Right cardiac atrium (tissue), 5 donors: ENCODE measurements around the gene UNC13D. TPM values are rescaled to one million over a fixed set of nuclear protein-coding genes. Genes with fewer than 3 reads are reported as not detected.

Experiments used
- ATAC-seq, 2 donors: fragments of 200-7000 bp; cut with Tn5 transposase; one replicate each; pipeline versions ENCODE4 v1.8.0 to v1.9.1; 2020; ENCODE audit warnings: moderate library complexity in 2 of 2, mild to moderate bottlenecking in 1 of 2
- DNase-seq, 3 donors: peaks; one replicate each; pipeline ENCODE4 v3.0.0-alpha.2; 2020
- H3K27ac ChIP-seq: one replicate; pipeline ENCODE4 v1.5.1; 2013; ENCODE audit warnings: mild to moderate bottlenecking, low read length, control low read depth, moderate library complexity
- H3K27me3 ChIP-seq: one replicate; pipeline ENCODE4 v1.6.1; 2013; ENCODE audit not compliant: control insufficient read depth, insufficient read depth
- H3K4me1 ChIP-seq: one replicate; pipeline ENCODE4 v1.6.1; 2013; ENCODE audit warnings: low read length; ENCODE audit not compliant: control insufficient read depth, insufficient read depth
- H3K4me3 ChIP-seq: one replicate; pipeline ENCODE4 v1.5.1; 2013; ENCODE audit warnings: low read length, control low read depth
- H3K9me3 ChIP-seq: one replicate; pipeline ENCODE4 v1.6.1; 2013; ENCODE audit warnings: low read length; ENCODE audit not compliant: control insufficient read depth
- WGBS: extraction: QIAGEN DNeasy Blood & Tissue Kit; methylation state at CpG from one replicate; pipeline ENCODE4 v1.1.7; 2013; 5-methylcytosine and 5-hydroxymethylcytosine counted together
- intact Hi-C, 4 donors: fragments of 100-400 bp; cut with DNase I; formaldehyde crosslinking; loops; one replicate each; pipeline versions ENCODE4 v1.11.0 to v1.14.0; 2022 to 2023
- polyA plus RNA-seq: library from polyadenylated mRNA; stranded (reverse); fragments of 200-250 nt; gene quantifications from one replicate; pipeline ENCODE4 v1.2.3, GENCODE V29; 2013
- total RNA-seq, 4 donors: library from RNA; stranded (reverse); fragmentation: NEBNext Ultra II Directional; extraction: Animal tissue kit (Norgen Biotek cat#: 25700); gene quantifications; one replicate each; pipeline ENCODE4 v1.2.1, GENCODE V29; 2021
- donor health status: healthy with polysubstance abuse.
- donor health status: DM: no; HTN: yes; CAD: no.
- donor health status: DM: no; HTN: no; CAD: no.
- donor health status: DM: no; HTN: yes; CAD: no; lungs with severe emphysema.
- donor health status: DM: yes; HTN: yes; CAD: no.

The UNC13D gene
- total and polyA plus RNA-seq, 5 donors, result 12.6 to 30.4 (median 26.8) TPM

DNA sequence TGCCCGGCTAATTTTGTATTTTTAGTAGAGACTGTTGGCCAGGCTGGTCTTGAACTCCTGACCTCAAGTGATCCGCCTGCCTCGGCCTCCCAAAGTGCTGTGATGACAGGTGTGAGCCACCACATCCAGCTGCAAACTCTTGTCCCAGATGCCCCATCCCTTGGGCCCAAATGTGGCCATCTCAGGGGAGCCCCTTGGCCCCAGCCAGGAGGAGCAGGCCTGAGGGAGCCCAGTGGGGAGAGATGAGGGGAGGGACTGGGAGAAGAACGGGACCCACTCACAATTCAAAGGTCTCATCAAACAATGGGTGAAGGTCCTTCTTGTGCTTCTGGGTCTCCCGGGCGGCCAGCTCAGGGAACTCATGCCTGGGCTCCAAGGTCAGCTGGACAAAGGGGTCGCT is 14.5 kb downstream of the UNC13D start:
- H3K4me1 ChIP-seq, result peaks cover 9% of the 10 kb centered on the region
- ATAC-seq, result no peak
- no peaks in the 10 kb centered on the region for H3K27me3 ChIP-seq
- intact Hi-C loops, result loop anchor here in 1 of 4 donors (5.0 kb wide), 1 partner anchor 42 kb away; no protein-coding TSS in a partner anchor
- H3K27ac ChIP-seq, result no peak overlapping the region
- DNase-seq, result no peak
- whole genome bisulfite sequencing, result 88% methylated on average over 7 of the region's 7 CpGs
- H3K9me3 ChIP-seq, result no peaks in the 10 kb centered on the region
- H3K4me3 ChIP-seq, result no peak overlapping the region

DNA sequence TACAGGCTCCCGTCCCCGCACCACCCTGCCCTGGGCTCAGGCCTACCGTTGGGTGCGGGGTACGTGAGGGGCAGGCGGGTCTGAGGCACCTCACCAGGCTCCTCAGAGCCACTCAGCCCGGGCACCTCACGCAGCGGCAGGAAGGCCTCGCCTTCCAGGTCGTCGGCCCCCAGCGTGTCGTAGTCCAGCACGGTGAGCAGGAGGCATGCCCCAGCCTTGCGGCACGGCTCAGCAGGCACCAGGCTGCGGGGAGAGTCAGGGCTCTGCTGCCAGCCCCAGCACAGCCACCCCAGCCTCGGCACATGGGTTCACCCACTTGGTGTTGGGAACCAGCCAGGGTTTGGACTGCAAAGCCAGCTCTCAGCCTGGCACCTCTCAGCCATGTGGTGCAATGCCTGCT is 15.5 kb downstream of the UNC13D start:
- peak in 1 of 3 donors; percentile 61 for DNase-seq
- Histone ChIP-seq H3K27ac (no peak overlapping the region), H3K4me3 (no peak overlapping the region), H3K9me3 (no peaks in the 10 kb centered on the region), H3K4me1 (peaks cover 9% of the 10 kb centered on the region), H3K27me3 (no peaks in the 10 kb centered on the region)
- intact Hi-C loops, result loop anchor here in 1 of 4 donors (5.0 kb wide), 1 partner anchor 41 kb away; no protein-coding TSS in a partner anchor
- 91% methylated on average over 19 of the region's 19 CpGs for WGBS
- no peak for ATAC-seq

DNA sequence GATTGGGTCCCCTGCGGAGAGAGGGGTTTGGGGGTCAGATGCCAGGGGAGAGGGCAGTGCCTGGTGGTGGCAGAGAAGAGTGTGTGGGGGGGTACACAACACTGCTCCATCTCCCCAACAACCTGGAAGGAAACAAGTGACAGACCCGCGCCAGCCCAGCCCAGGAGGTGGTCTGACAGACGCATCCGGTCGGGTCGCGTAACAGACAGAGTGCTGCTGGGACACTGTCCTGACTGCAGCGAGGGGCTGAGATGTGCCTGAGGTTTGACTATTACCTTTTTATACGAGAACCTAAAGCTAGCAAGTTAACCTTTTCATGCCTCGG is 16.2 kb downstream of the UNC13D start:
- ATAC-seq (peak in 1 of 2 donors; percentile 1), DNase-seq (no peak)
- H3K9me3 ChIP-seq, result no peaks in the 10 kb centered on the region
- H3K27me3 ChIP-seq, result no peaks in the 10 kb centered on the region
- peaks cover 9% of the 10 kb centered on the region for H3K4me1 ChIP-seq
- intact Hi-C loops, result loop anchor here in 1 of 4 donors (5.0 kb wide), 1 partner anchor 41 kb away; no protein-coding TSS in a partner anchor
- no peak overlapping the region for H3K4me3 ChIP-seq
- H3K27ac ChIP-seq, result peak overlapping the region; percentile 44
- 21% methylated on average over 11 of the region's 11 CpGs for WGBS

DNA sequence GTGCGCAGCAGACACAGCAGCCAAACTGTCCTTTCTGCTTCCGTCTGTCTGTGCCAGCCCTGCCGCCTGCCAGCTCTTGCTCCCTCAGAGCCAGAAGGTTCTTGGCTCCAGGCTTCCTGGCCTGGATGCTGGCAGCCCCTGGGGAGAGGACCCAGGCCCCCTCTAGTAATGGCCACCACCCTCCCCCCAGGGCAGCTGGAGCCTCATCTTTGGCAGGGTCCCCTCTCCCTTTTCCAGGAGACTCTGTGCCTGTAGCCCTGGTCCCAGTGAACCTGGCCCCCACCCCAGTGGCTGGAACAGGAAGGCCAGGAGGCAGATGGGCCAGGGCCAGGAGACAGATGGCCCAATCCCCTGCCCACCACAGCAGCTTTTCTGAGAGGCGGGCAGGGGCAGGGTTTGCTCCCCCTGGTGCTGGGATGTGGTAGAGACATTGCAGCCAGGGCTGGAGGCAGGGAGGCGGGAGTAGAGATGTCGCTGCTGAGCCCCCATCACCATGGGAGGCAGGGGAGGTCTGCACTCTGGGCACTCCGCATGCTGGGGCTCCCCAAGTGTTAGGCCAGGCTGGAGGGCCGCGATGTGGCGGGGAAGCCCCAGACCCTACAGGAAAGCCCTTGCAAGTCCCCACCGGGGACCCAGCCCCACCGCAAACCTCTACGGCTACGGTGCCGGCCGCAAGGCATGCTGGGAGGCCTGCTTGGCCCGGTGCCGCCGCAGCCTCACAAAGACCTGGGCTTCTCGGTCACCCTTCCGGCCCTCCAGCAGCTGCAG is 16.7 kb downstream of the UNC13D start:
- Histone ChIP-seq H3K27ac (peak overlapping the region; percentile 44), H3K9me3 (no peaks in the 10 kb centered on the region), H3K4me1 (peaks cover 9% of the 10 kb centered on the region), H3K27me3 (no peaks in the 10 kb centered on the region), H3K4me3 (no peak overlapping the region)
- WGBS, result 14% methylated on average over 21 of the region's 21 CpGs
- ATAC-seq, result peak; percentile 58 to 75
- intact Hi-C loops, result loop anchor here in 1 of 4 donors (5.0 kb wide), 1 partner anchor 40 kb away; no protein-coding TSS in a partner anchor
- peak; percentile 76 to 91 (median 89) for DNase-seq

DNA sequence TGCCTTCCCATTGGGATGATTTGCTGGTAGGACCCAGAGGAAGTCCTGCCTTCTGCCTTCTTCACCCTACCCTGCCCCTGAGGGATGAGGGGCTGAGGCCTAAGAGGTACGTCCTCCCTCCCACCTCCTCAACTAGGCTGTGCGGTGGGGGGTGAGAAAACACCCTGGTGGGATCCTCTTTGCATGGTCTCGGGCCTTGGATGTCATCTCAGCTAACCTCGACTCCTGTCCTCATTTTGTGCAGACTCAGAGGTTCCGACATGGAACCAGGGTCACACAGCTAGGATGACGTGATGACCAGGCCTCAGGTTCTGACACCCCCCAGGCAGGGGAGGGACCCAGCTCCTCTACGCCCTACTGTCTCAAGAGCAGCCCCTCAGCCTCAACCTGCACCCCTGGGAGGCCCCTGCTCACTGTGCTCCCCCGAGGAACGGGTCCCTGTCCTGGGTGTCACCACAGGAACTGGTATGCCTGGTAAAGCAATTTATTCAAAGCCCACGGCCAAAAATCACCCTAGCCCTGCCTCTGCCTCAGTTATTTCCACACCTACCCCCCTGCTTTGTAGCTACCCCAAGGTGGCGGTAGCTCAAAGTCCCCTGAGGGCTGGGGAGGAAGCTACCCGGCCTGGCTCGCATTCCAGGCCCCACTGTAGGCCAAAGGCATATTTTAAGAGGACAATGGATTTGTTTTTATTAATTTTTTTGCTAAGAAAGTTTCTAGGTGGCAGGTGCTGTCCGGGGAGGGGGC is 17.5 kb downstream of the UNC13D start:
- Histone ChIP-seq H3K27ac (peak overlapping the region; percentile 44), H3K27me3 (no peaks in the 10 kb centered on the region), H3K9me3 (no peaks in the 10 kb centered on the region), H3K4me1 (peaks cover 9% of the 10 kb centered on the region), H3K4me3 (no peak overlapping the region)
- peak in 1 of 2 donors; percentile 2 for ATAC-seq
- intact Hi-C loops, result loop anchor here in 1 of 4 donors (5.0 kb wide), 1 partner anchor 39 kb away; no protein-coding TSS in a partner anchor
- DNase-seq, result peak in 2 of 3 donors; percentile 51 to 53
- 64% methylated on average over 14 of the region's 14 CpGs for WGBS

DNA sequence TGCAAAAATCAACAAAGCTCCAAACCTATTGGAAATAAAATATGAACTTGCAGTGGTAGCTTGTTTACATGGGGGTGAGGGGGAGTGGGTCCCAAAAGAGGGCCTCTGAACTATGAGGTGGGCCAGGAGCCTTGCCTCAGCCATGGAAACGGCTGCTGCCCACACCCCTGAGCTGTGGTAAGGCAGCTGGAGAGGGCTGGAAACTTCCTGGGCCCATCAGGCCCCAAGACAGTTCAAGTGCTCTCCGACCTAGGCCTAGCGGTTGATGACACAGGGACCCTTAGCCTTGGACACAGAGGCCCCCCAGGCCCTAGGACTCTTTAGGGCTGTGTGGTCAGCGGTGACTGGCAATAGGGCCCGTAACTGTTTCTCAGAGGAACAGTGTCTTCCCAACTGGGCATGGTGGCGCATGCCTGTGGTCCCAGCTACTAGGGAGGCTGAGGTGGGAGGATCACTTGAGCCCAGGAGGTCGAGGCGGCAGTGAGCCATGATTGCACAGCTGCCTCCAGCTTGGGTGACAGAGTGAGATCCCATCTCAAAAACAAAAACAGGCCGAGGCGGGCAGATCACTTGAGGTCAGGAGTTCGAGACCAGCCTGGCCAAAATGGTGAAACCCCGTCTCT is 18.3 kb downstream of the UNC13D start:
- ATAC-seq (no peak), DNase-seq (peak in 1 of 3 donors; percentile 17)
- peaks cover 9% of the 10 kb centered on the region for H3K4me1 ChIP-seq
- H3K9me3 ChIP-seq, result no peaks in the 10 kb centered on the region
- 90% methylated on average over 12 of the region's 12 CpGs for WGBS
- H3K4me3 ChIP-seq, result no peak overlapping the region
- H3K27me3 ChIP-seq, result no peaks in the 10 kb centered on the region
- intact Hi-C loops, result loop anchor here in 1 of 4 donors (5.0 kb wide), 1 partner anchor 39 kb away; no protein-coding TSS in a partner anchor
- H3K27ac ChIP-seq, result no peak overlapping the region

DNA sequence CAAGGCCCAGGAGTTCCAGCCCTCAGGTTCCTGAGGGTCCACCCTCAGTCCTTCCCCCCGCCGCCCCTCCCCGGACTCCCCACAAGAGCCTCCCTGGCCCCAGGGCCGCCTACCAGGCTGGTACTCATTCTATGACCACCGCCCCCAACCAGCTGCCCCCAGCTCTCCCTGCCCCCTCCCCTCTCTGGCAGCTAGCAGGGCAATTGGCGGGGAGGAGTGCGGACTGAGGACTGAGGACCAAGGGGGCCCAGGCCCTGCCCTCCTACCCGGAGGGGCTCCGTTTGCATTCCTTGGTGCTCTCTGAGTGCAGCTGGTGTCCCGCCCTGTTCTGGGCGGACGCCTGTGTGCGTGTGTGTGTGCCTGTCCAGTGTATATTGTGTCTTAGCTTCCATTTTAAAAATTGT is 19.1 kb downstream of the UNC13D start:
- peaks cover 9% of the 10 kb centered on the region for H3K4me1 ChIP-seq
- no peak overlapping the region for H3K27ac ChIP-seq
- no peak for ATAC-seq
- DNase-seq, result peak in 2 of 3 donors; percentile 55 to 64
- H3K4me3 ChIP-seq, result no peak overlapping the region
- intact Hi-C loops, result loop anchor here in 1 of 4 donors (5.0 kb wide), 1 partner anchor 38 kb away; no protein-coding TSS in a partner anchor
- H3K27me3 ChIP-seq, result no peaks in the 10 kb centered on the region
- no peaks in the 10 kb centered on the region for H3K9me3 ChIP-seq
- WGBS, result 86% methylated on average over 13 of the region's 13 CpGs

DNA sequence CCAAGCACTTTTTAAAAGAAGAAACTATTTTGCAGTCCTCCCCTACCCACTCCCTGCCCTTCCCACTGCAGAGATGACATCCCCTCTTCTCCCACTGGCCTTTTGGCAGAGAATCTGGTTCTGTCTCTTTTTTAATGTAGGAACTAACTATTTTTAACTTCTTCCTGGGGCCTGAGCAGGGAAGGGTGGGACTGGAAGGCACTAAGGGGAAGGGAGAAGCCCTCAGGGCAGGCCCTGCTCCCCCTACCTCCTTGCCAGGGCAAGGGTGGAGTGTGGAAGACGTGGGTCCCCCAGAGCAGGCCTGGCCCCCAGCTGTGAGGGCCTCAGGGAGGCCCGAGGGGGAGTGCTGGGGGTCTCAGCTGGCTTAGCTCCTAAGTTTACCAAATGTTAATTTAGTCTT is 19.5 kb downstream of the UNC13D start:
- no peak for ATAC-seq
- no peaks in the 10 kb centered on the region for H3K27me3 ChIP-seq
- H3K9me3 ChIP-seq, result no peaks in the 10 kb centered on the region
- DNase-seq, result no peak
- intact Hi-C loops, result loop anchor here in 1 of 4 donors (5.0 kb wide), 1 partner anchor 37 kb away; no protein-coding TSS in a partner anchor
- H3K27ac ChIP-seq, result no peak overlapping the region
- WGBS, result 35% methylated on average over 2 of the region's 2 CpGs
- H3K4me3 ChIP-seq, result no peak overlapping the region
- peaks cover 9% of the 10 kb centered on the region for H3K4me1 ChIP-seq

DNA sequence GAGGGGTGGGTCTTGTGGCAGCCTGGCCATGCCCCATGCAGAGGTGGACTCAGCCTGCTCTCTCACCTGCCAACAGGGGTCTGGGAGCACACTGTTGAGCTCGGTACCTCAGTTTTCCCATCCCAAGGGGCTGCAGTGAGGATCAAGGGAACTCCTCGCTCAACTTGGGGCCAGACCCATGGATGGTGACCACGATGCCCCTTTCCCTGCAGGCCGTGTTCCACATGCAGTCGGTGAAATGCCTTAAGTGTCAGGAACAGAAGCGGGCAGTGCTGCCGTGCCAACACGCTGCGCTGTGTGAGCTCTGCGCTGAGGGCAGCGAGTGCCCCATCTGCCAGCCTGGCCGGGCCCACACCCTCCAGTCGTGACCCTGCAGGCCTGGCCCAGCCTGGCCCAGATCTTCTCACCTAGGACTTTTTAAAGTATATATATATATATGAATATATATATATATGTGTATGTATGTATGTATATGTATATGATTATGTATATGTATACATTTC is 20.1 kb downstream of the UNC13D start:
- Histone ChIP-seq H3K27ac (no peak overlapping the region), H3K9me3 (no peaks in the 10 kb centered on the region), H3K4me3 (no peak overlapping the region), H3K27me3 (no peaks in the 10 kb centered on the region), H3K4me1 (peaks cover 9% of the 10 kb centered on the region)
- intact Hi-C loops, result no loop called here
- DNase-seq (no peak), ATAC-seq (no peak)
- WGBS, result 91% methylated on average over 13 of the region's 13 CpGs

DNA sequence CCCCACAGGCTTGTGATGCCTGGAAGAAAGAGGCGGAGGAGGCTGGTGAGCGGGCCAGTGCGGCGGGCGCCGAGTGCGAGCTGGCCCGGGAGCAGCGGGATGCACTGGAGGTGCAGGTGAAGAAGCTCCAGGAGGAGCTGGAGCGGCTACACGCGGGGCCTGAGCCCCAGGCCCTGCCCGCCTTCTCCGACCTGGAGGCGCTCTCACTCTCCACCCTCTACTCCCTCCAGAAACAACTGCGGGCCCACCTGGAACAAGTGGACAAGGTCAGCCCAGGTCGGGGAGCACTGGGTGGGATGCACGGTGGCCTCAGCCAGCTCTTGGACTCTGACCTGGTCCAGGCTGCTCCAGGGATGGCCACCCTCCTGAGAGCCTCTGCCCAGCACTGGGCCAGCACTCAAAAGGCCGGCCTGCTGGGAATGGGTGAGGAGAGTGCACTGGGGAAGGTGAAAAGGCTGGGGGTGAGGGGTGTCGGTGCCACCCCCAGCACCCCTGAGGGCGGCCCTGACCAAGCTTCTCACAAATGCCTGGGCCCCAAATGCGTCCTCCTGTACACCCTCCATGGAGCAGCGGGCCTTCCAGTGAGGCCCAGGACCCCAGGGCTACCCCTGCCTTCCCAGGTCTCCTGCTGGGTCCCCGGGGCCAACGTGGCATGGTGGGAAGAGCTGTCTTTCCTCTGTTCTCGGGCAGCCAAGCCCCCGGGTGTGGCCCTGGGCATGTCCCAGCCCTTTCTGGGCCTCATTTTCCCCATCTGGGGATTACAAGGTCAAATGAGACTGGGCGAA is 20.8 kb downstream of the UNC13D start:
- H3K4me1 ChIP-seq, result peaks cover 9% of the 10 kb centered on the region
- H3K9me3 ChIP-seq, result no peaks in the 10 kb centered on the region
- H3K27ac ChIP-seq, result no peak overlapping the region
- ATAC-seq (no peak), DNase-seq (peak in 2 of 3 donors; percentile 40 to 53)
- intact Hi-C loops, result no loop called here
- no peak overlapping the region for H3K4me3 ChIP-seq
- H3K27me3 ChIP-seq, result no peaks in the 10 kb centered on the region
- 86% methylated on average over 28 of the region's 28 CpGs for WGBS
